Activated T-helper 2 cell treated with anti-CD3 and anti-CD28 coated beads, Interferon-gamma antibody, Interleukin-2, Interleukin-4, amounts not matched to agents 10 μg/mL and 5 μg/mL and 100 μg/mL, durations not matched to agents 14 hours and 24 hours and 36 hours (primary cell): ENCODE data around the gene CDK10. TPM values are rescaled to one million over a fixed set of nuclear protein-coding genes. Genes with fewer than 3 reads are reported as not detected.

Source experiments
- DNase-seq: peaks from one replicate; pipeline ENCODE4 v3.0.0; 2021; ENCODE audit warnings: low spot score
- H3K27ac Mint-ChIP-seq: one replicate; pipeline ENCODE4 v1.8.0; 2021; ENCODE audit warnings: mixed read lengths
- H3K27me3 Mint-ChIP-seq: one replicate; pipeline ENCODE4 v1.8.0; 2021; ENCODE audit warnings: low read depth, mixed read lengths
- H3K36me3 Mint-ChIP-seq: one replicate; pipeline ENCODE4 v1.8.0; 2021; ENCODE audit warnings: low read depth, mixed read lengths
- H3K4me1 Mint-ChIP-seq: one replicate; pipeline ENCODE4 v1.8.0; 2021; ENCODE audit warnings: low read depth, mixed read lengths
- H3K4me3 Mint-ChIP-seq: one replicate; pipeline ENCODE4 v1.8.0; 2021; ENCODE audit warnings: low read depth, mild to moderate bottlenecking, moderate library complexity, mixed read lengths
- H3K9me3 Mint-ChIP-seq: one replicate; pipeline ENCODE4 v1.8.0; 2021; ENCODE audit warnings: mixed read lengths
- intact Hi-C: fragments of 100-400 bp; cut with micrococcal nuclease; formaldehyde crosslinking; loops from one replicate; pipeline ENCODE4 v1.15.1; 2023
- total RNA-seq: library from RNA; stranded (reverse); gene quantifications from 2 replicates; pipeline ENCODE4 v1.2.3, GENCODE V29; 2022

CDK10 gene
- total RNA-seq, 1 donor from 2014 or later = 95.5 TPM

GRCh38 chr16:89723279-89724250 lies 37.1 kb downstream of the CDK10 start:
- Mint-ChIP-seq H3K27me3 (no peaks in the 10 kb centered on the region), H3K4me3 (peak overlapping the region; percentile 87), H3K27ac (peak overlapping the region; percentile 87), H3K36me3 (peaks cover 31% of the 10 kb centered on the region), H3K9me3 (no peaks in the 10 kb centered on the region), H3K4me1 (peaks cover 37% of the 10 kb centered on the region)
- intact Hi-C loops = loop anchor here (5.0 kb wide), 3 partner anchors 39 to 359 kb away; no protein-coding TSS in a partner anchor
- DNase-seq = peak; percentile 85

GRCh38 chr16:89727406-89728120 lies 41.1 kb downstream of the CDK10 start:
- Mint-ChIP-seq H3K4me3 (no peak overlapping the region), H3K27ac (no peak overlapping the region), H3K36me3 (peaks cover 60% of the 10 kb centered on the region), H3K27me3 (no peaks in the 10 kb centered on the region), H3K4me1 (peaks cover 25% of the 10 kb centered on the region), H3K9me3 (no peaks in the 10 kb centered on the region)
- intact Hi-C loops = no loop called here
- DNase-seq = no peak

- intact Hi-C loops = no loop called here
- Mint-ChIP-seq H3K9me3 (no peaks in the 10 kb centered on the region), H3K36me3 (peaks cover 59% of the 10 kb centered on the region), H3K4me3 (no peak overlapping the region), H3K4me1 (peaks cover 12% of the 10 kb centered on the region), H3K27ac (no peak overlapping the region), H3K27me3 (no peaks in the 10 kb centered on the region)
- DNase-seq = no peak
These were observed 42.8 kb downstream of the CDK10 start for GRCh38 chr16:89729293-89729692.

GRCh38 chr16:89729863-89730593 lies 43.5 kb downstream of the CDK10 start:
- Mint-ChIP-seq H3K4me1 (peaks cover 9% of the 10 kb centered on the region), H3K36me3 (peaks cover 66% of the 10 kb centered on the region), H3K9me3 (no peaks in the 10 kb centered on the region), H3K4me3 (no peak overlapping the region), H3K27me3 (no peaks in the 10 kb centered on the region), H3K27ac (no peak overlapping the region)
- no peak for DNase-seq
- intact Hi-C loops = no loop called here

GRCh38 chr16:89730610-89731234 lies 44.2 kb downstream of the CDK10 start:
- DNase-seq = no peak
- Mint-ChIP-seq H3K36me3 (peaks cover 73% of the 10 kb centered on the region), H3K27ac (no peak overlapping the region), H3K27me3 (no peaks in the 10 kb centered on the region), H3K4me1 (peaks cover 11% of the 10 kb centered on the region), H3K4me3 (no peak overlapping the region), H3K9me3 (no peaks in the 10 kb centered on the region)
- intact Hi-C loops = no loop called here

- no peak overlapping the region for H3K27ac Mint-ChIP-seq
- H3K36me3 Mint-ChIP-seq = peaks cover 81% of the 10 kb centered on the region
- no peak for DNase-seq
- no peaks in the 10 kb centered on the region for H3K27me3 Mint-ChIP-seq
- H3K4me1 Mint-ChIP-seq = peaks cover 13% of the 10 kb centered on the region
- no peaks in the 10 kb centered on the region for H3K9me3 Mint-ChIP-seq
- H3K4me3 Mint-ChIP-seq = no peak overlapping the region
- intact Hi-C loops = no loop called here
These were observed 45.8 kb downstream of the CDK10 start for GRCh38 chr16:89732142-89732917.

GRCh38 chr16:89732918-89733242 lies 46.4 kb downstream of the CDK10 start:
- H3K9me3 Mint-ChIP-seq = no peaks in the 10 kb centered on the region
- peaks cover 19% of the 10 kb centered on the region for H3K4me1 Mint-ChIP-seq
- no peak for DNase-seq
- peaks cover 81% of the 10 kb centered on the region for H3K36me3 Mint-ChIP-seq
- intact Hi-C loops = no loop called here
- no peaks in the 10 kb centered on the region for H3K27me3 Mint-ChIP-seq
- no peak overlapping the region for H3K4me3 Mint-ChIP-seq
- no peak overlapping the region for H3K27ac Mint-ChIP-seq

- no peak for DNase-seq
- Mint-ChIP-seq H3K36me3 (peaks cover 84% of the 10 kb centered on the region), H3K27me3 (no peaks in the 10 kb centered on the region), H3K4me3 (no peak overlapping the region), H3K27ac (no peak overlapping the region), H3K4me1 (peaks cover 20% of the 10 kb centered on the region), H3K9me3 (no peaks in the 10 kb centered on the region)
- intact Hi-C loops = no loop called here
These were observed 46.8 kb downstream of the CDK10 start for GRCh38 chr16:89733322-89733721.

GRCh38 chr16:89733792-89734191 lies 47.3 kb downstream of the CDK10 start:
- intact Hi-C loops = no loop called here
- Mint-ChIP-seq H3K27me3 (no peaks in the 10 kb centered on the region), H3K9me3 (no peaks in the 10 kb centered on the region), H3K36me3 (peaks cover 87% of the 10 kb centered on the region), H3K4me1 (peaks cover 20% of the 10 kb centered on the region), H3K4me3 (no peak overlapping the region), H3K27ac (no peak overlapping the region)
- DNase-seq = no peak

GRCh38 chr16:89736554-89736953 lies 50.1 kb downstream of the CDK10 start:
- peaks cover 18% of the 10 kb centered on the region for H3K4me1 Mint-ChIP-seq
- H3K9me3 Mint-ChIP-seq = no peaks in the 10 kb centered on the region
- no peak for DNase-seq
- H3K27me3 Mint-ChIP-seq = no peaks in the 10 kb centered on the region
- H3K36me3 Mint-ChIP-seq = peaks cover 91% of the 10 kb centered on the region
- intact Hi-C loops = loop anchor here (2.0 kb wide), 1 partner anchor 16 kb away; the partner anchor contains the start of genes VPS9D1 and ZNF276
- no peak overlapping the region for H3K4me3 Mint-ChIP-seq
- H3K27ac Mint-ChIP-seq = peak overlapping the region; percentile 58

GRCh38 chr16:89737341-89738071 lies 51.0 kb downstream of the CDK10 start:
- peak; percentile 64 for DNase-seq
- intact Hi-C loops = loop anchor here (2.0 kb wide), 1 partner anchor 17 kb away; the partner anchor contains the start of genes VPS9D1 and ZNF276
- peaks cover 15% of the 10 kb centered on the region for H3K4me1 Mint-ChIP-seq
- H3K27ac Mint-ChIP-seq = peak overlapping the region; percentile 19
- no peak overlapping the region for H3K4me3 Mint-ChIP-seq
- no peaks in the 10 kb centered on the region for H3K27me3 Mint-ChIP-seq
- no peaks in the 10 kb centered on the region for H3K9me3 Mint-ChIP-seq
- H3K36me3 Mint-ChIP-seq = peaks cover 84% of the 10 kb centered on the region
